Measurements from ENCODE around the gene SPP1.
A peak's percentile ranks its signal among the peaks of the same experiment; 100 is the strongest.
"Not testable (repeated sequence)": the region's sequence is repeated elsewhere in the genome, so short reads cannot be mapped to it uniquely, and the experiment has no call there.

SPP1 gene

DNA sequence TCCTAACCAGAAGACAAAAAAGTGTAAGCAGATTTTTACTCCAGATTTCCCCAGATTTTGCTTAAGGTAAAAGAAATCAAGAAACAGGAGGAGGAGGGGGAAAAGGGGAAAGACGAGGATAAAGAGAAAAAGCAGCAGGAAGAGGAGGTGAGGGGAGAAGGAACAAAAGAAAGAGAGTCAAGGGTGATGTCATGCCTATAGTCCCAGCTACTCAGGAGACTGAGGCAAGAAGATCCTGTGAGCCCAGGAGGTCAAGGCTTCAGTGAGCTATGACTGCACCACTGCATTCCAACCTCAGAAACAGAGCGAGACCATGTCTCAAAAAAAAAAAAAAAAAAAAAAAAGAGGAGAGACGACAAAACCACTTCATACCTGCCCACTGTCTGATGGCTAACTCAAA lies 19.9 kb downstream of the SPP1 start:
- no peak for DNase-seq

DNA sequence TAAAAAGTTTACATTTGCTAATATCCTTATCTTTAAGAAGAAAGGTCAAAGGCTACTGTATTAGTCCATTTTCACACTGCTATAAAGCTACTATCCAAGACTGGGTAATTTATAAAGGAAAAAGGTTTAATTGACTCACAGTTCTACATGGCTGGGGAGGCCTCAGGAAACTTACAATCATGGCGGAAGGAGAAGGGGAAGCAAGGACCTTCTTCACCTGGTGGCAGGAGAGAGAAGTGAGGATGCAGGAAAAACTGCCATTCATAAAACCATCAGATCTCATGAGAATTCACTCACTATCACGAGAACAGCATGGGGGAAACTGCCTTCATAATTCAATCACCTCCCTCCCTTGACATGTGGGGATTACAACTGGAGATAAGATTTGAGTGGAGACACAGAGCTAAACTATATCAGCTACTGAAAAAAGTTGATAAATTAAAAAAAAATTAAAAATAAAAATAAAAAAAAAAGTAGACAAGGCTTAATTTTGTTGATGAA lies 23.7 kb downstream of the SPP1 start:
- DNase-seq: not testable (repeated sequence)

DNA sequence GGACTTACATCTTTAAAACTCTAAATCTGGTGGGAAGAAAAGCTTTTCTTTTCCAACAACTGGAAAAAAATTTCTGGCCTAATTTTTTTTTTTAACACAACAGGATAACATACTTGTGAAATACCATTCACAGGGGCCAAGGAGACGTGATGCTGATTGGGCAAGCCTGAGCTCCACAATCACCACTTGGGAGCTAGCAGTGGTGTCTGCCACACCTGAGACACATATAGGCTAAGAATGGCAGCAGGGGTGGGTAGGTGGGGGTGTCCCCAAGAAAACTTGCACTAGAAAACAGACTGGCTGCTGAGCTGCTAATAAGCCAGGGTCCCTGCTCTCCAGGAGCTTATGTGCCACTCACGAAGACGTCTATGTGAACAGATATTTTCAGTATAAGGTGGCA lies 26.4 kb downstream of the SPP1 start:
- DNase-seq: no peak

DNA sequence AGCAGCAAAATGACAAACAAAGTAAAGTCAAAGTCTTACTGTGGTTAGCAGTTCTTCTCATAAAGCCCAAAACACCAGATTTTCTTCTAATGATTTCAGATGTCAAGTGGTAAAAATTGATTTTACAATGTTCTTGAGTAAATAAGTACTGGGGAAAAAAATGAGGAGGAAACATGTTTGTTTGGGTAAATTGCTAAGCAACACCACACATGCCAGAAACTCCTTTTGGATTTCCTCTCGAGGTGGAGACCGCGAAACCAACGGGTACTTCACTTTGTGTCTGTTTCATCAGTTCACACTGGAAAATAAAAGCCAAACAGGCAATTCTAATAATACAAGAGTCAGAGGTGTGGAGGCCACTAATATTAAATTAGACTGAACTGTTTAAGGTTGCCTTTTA lies 27.3 kb downstream of the SPP1 start:
- DNase-seq: no peak

DNA sequence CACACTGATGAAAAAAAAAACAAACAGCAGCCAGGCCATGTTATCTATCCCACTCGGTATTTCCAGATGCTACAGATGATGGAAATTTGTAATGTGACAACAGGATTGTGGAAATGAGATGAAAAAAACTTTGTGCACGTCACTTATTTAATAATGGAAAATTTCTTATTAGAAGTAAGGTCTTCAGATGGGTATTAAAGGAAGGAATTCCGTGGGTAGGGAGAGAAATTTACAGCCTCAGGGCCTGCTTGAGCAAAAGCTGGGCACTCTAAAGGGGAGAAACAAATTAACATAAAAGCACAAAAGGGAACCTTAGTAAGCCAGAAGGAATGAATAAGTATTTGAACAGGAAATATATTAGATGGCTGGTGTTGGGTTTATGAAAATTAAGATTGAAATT lies 27.7 kb downstream of the SPP1 start:
- no peak for DNase-seq

DNA sequence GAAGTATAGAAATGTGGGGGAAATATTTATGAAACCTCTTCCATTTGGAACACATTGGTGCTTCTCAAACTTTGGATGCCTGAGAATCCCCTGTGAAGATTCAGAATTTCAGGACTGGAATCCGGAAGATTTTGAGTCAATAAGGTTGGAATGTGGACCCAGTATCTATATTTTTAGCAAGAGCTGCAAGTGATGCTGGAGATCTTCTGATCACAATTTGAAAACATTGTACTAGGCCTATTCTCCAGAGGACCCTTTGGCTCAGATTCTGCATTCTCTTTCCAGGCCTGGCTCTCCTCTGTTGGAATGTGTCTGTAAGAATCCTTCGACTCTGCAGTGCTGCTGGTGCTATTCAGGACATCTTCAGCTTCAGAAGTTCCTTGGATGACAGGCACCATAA lies 29.6 kb downstream of the SPP1 start:
- DNase-seq: no peak

DNA sequence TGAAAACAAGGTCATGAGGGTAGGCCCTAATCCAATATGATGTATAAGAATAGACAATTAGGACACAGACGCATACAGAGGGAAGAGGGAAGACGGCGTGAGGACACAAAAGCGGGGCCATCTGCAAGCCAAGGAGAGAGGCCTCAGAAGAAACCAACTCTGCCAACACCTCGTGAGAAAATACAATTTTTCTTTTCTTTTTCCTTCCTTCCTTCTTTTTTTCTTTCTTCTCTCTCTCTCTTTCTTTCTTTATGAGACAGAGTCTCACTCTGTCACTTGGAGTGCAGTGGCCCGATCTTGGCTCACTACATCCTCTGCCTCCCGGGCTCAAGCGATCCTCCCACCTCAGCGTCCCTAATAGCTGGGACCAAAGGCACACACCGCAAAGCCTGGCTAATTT lies 30.4 kb downstream of the SPP1 start:
- no peak for DNase-seq

DNA sequence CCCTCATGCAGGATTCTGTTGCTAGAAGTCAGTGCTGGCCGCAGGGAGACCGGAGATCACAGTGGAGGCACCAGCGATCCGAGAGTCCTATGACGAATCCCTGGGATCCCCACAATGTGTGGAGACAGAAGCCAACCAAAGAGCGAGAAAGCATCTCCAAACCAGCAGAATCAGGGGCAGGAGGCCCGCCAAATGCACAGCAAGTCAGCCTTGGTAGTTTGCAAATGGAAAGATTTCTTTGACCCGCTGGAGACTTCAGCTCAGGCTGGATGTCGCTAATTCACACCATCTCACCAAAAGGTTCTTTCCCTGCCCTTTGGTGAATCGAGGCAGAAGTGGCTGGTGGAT lies 31.4 kb downstream of the SPP1 start:
- no peak for DNase-seq

DNA sequence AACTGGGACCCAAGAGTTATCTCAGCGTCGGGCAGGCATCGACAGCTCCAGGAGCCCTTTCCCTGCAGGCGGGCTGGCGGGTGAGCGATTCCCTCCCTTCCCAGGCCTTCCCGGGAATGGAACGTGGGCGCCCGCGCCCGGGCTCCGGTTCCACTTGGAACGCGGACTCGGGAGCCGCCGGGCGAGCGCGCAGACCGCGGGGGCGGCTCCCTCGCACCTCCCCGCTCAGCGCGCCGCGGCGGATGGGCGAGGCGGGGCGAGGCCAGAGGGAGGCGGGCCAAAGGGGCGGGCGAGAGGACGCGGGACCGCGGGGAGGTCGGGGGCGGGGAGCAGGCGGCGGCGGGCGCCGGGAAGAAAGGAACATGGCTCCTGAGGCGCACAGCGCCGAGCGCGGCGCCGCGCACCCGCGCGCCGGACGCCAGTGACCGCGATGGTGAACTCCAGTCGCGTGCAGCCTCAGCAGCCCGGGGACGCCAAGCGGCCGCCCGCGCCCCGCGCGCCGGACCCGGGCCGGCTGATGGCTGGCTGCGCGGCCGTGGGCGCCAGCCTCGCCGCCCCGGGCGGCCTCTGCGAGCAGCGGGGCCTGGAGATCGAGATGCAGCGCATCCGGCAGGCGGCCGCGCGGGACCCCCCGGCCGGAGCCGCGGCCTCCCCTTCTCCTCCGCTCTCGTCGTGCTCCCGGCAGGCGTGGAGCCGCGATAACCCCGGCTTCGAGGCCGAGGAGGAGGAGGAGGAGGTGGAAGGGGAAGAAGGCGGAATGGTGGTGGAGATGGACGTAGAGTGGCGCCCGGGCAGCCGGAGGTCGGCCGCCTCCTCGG lies 32.0 kb downstream of the SPP1 start, which contains the start of gene PKD2:
TSS of gene PKD2 (plus strand) at position 332 of the 818 bp plus-strand sequence. CDS start at position 431, 99 bp downstream.
- peak; percentile 68 for DNase-seq

DNA sequence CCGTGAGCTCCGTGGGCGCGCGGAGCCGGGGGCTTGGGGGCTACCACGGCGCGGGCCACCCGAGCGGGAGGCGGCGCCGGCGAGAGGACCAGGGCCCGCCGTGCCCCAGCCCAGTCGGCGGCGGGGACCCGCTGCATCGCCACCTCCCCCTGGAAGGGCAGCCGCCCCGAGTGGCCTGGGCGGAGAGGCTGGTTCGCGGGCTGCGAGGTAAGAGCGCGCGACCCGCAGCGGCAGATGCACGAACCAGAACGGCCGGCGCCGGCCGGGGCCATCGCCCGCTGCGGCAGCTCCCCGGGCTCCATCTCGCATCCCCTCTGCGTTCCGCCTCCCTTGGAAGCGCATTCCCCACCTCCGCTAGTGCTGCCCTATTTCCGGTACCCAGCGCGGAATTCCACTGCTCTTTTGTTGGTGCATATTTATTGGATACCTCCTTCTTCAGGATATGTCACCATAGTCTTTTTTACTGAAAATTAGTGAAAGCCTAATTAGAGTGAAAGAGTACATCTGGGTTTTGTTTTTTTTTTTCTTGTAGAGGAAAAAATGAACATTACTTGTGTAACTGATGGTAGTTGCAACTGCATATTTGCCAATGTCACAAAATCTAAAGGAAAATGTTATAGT lies 32.7 kb downstream of the SPP1 start:
- DNase-seq: no peak

DNA sequence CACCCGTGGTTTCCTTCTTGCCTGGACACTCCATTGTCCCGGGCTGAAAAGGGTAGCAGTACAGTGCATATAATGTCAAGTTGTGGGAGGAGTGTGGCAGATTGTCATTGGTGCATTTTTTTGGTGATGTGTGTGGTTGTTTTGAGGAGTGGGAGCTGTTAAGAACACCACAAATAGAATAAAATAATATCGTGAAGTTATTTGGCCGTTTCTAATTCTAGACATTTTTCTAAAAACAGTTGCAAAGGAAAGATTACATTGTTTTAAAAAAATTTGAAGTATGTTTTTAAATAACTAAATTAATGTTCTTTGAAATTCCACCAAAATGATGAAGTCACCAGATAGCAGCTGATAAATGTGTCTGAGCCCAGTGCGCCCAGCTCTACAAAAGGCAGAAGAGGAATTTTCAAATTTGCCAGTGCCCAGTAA lies 33.2 kb downstream of the SPP1 start:
- DNase-seq: no peak

DNA sequence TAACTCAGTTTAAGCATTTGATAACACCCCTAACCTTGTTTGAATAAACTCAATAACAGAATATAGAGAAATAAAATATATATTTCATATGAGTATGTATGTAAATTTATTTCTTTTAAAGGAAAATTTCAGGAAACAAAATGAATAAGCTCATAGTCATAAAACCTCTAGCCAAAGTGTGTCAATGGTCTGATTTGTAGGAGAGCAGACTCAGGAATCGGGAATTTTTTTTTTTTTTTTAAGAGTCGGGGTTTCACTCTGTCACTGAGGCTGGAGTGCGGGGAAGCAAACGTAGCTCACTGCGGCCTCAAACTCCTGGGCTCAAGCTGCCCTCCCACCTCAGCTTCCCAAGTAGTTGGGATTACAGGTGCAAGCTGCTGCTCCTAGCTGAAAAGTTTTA lies 34.4 kb downstream of the SPP1 start:
- no peak for DNase-seq

DNA sequence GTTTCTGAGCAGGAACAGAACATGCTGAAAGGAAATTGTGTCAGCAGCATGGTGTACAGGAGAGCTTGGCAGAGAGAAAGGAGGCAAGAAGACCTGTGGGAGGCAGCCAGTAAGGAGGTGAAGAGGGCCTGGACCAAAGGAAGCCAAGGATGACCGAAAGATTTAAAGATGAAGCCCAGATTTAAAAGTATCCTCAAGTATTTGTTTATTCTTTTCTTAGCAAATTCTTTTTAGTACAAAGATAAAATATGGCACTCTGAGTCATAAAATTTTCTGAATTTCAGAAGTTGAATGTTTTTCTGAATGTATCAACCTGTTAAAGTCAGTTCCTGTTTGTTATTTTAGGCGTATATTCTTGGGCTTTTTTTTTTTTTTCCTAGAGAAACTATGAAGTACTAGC lies 35.5 kb downstream of the SPP1 start:
- no peak for DNase-seq

DNA sequence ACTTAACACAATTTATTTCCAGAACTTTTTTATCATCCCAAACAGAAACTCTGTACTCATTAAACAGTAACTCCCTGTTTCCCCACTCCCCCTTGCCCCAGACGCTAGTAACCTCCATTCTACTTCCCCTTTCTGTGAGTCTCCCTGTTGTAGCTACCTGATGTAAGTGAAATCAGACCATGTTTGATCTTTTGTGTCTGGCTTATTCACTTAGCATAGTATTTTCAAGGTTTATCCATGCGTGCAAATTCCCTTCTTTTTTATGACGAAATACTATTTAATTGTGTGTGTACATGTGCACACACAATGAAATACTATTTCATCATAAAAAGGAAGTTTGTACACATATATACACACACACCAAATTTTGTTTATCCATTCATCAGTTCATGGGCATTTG lies 37.1 kb downstream of the SPP1 start:
- no peak for DNase-seq

DNA sequence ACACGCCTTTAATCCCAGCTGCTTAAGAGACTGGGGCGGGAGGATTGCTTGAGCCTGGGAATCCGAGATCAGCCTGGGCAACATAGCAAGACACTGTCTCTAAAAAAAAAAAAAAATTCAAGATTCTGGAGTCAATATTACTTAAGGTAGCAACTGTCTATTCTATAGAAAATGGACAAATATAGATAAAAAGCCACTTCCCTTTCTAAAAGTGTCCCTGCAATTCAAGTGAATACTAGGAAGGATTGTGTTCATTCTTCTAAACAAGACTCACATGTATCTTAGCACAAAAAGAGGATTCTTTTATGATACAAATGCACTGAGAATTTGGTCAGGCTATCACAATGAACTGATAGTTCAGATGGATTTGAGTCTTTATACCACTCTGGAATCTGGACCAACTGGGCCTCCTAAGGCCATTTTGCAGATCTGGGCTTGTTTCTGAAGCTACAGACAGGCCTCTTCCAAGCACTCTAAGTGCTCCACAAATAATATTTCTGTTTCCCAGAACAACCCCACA lies 38.9 kb downstream of the SPP1 start:
- DNase-seq: no peak

DNA sequence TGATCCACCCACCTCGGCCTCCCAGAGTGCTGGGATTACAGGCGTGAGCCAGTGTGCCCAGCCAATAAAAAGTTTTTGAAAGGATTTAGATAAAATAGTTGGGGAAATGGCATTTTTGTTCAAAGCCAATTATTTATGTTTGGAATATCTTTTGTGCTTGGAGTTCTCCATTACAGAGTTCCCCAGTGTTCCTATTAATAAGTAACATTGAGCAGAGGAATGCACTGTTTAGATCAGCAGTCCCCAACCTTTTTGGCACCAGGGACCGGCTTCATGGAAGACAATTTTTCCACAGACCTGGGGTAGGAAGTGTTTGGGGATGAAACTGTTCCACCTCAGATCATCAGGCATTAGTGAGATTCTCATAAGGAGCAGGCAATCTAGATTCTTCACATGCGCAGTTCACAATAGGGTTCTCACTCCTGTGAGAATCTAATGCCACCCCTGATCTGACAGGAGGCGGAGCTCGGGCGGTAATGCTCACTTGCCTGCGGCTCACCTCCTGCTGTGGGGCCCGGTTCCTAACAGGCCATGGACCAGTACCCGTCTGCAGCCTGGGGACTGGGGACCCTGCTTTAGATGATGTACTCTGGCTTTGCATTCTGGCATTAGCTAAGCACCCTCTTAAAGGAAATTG lies 40.3 kb downstream of the SPP1 start:
- no peak for DNase-seq

DNA sequence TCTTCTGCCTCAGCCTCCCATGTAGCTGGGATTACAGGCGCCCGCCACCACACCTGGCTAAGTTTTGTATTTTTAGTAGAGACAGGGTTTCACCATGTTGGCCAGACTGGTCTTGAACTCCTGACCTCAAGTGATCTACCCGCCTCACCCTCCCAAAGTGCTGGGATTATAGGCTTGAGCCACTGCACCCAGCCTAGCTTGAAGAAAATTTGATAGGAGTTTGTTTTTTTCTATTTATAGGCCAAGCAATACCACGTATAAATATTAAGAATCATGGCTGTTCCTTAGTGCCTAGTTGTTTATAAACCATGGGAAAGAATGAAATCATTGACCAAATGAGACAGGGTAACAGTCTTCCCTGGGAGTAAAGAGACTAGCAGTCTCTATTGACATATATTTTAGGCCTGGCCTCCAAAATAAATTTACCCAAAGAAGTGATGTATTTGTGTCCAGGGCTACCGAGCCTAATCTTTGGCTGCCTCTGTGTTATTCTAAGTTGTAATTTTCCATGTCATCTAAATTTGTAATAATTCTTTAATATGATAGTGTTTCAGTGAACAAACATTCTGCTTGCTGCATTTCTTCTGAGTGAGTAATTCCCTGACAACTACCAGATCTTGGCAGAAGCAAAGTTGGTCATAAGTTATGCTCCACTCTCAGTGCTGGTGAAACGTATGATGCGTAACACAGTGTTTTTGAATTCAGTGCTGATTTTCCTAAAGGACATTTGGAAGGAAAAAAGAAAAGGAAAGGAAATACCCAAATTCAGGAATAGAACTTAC lies 42.2 kb downstream of the SPP1 start:
- DNase-seq: no peak

DNA sequence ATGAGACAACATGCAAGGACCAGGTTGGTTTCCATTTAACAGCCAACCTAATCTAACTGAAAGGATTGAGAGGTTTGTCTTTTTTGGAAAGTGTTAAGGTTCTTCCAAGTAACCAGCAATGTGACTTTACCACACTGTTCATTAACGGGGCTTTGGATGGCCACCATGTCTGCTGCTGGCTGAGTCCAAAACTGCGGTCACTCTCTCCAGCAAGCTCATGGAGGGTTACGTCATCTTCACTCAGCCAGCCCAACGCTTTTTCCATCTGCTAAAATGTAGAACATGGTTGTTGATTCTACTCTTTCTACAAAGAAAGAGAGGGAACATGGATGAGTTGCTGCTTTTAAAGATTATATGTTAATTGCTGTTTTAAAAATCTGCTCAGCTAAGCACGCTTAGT lies 43.0 kb downstream of the SPP1 start:
- no peak for DNase-seq

DNA sequence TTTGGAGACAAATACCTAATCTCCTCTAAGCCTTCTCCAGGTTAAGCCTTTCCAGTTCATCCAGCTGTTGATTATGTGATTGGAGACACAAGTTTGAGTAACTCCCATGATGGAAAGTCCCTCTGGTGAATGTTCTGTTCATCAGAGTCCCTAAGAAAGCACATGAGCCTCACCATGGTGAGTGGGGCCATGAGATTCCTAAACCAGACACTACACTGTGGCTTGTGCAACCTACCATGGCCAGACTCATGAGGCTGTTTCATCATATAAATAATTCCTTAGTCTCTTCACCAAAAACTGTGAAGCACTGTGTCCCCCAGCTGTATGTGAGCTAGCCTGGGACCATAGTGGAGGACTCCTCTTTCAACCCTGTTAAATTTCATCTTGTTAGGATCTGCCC lies 46.3 kb downstream of the SPP1 start:
- DNase-seq: no peak

DNA sequence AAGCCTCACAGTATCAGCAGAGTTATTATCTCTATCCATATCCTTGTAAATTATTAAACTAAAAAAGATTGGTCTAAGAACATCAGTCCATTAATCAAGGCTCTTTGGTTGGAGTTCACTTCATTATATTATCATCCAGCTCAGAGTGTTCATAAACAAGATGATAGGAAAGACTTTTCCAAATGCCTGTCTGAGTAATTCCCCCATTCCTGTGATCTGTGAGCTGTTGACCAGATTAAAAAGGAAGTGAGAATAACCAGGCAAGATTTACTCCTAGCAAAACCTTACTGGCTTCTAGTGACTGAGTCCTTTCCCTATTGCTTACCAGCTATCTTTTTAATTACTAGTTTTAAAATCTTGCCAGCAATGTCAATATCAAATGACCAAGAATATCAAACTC lies 46.8 kb downstream of the SPP1 start:
- DNase-seq: no peak

DNA sequence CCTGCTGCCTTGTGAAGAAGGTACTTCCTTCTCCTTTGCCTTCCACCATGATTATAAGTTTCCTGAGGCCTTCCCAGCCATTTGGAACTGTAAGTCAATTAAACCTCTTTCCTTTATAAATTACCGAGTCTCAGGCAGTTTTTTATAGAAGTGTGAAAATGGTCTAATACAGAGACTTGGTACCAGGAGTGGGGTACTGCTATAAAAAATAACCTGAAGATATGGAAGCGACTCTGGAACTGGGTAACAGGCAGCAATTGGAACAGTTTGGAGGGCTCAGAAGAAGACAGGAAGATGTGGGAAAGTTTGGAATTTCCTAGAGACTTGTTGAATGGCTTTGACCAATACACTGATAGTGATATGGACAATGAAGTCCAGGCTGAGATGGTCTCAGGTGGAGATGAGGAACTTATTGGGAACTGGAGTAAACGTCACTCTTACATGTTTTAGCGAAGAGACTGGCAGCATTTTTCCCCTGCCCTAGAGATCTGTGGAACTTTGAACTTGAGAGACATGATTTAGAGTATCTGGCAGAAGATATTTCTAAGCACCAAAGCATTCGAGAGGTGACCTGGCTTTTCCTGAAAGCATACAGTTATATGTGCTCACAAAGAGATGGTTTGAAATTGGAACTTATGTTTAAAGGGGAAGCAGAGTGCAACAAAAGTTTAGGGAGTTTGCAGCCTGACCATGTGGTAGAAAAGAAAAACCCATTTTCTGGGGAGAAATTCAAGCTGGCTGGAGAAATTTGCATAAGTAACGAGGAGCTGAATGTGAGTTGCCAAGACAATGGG lies 50.6 kb downstream of the SPP1 start:
- not testable (repeated sequence) for DNase-seq

Data from activated effector memory CD4-positive, alpha-beta T cell treated with Interleukin-2 at 50 U/mL for 16 hours (primary cell).